ENCODE data around the gene KCNC2.

The KCNC2 gene

DNA sequence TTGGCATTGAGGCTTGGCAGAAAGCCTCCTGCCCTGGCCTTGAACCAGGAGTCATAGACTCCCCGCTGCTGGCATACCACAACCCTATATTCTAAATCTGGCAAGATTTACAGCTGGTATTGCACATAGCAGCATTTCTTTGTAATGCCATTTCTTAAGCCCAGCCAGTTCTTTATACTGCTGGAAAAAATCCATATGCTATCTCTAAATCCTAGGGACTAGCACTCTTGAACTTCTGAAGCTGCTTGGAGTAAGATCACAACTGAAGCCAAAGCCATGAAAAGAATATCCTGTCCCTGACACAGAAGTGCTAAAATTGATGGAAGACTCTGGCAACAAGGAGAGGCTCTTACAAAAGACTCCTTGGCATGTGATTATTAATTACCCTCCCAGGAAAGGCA is 89.3 kb downstream of the KCNC2 start:
- no peaks in the 10 kb centered on the region for H3K4me1 Mint-ChIP-seq
- H3K9me3 Mint-ChIP-seq, result no peaks in the 10 kb centered on the region
- no peak overlapping the region for H3K27ac Mint-ChIP-seq
- no peak overlapping the region for H3K4me3 Mint-ChIP-seq
- H3K36me3 Mint-ChIP-seq, result no peaks in the 10 kb centered on the region
- H3K27me3 Mint-ChIP-seq, result no peaks in the 10 kb centered on the region

DNA sequence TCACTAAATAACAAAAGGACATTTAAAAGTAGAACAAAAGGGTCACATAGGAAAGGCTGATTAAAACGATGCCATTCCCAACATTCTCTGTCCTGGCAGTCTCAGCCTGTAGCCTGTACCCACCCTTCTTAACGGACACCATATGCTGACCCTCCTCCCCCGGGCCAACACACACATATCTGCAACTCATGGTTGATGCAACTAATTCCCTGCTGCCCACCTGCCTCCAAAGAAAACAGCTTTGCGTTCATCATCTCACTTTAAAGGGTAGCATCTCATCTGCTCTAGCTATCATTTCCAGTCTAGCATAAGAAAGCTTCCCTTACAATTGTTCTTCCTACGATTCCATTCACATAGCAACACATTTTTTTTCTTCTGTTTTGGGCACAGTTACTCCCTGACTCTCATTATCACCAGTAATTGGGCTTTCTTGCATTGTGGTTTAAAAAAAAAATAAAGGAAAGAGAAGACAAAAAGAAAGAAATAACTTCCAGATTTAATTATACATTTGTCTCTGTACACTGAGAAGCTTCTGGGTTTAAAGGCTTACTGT is 92.9 kb downstream of the KCNC2 start:
- H3K36me3 Mint-ChIP-seq, result no peaks in the 10 kb centered on the region

DNA sequence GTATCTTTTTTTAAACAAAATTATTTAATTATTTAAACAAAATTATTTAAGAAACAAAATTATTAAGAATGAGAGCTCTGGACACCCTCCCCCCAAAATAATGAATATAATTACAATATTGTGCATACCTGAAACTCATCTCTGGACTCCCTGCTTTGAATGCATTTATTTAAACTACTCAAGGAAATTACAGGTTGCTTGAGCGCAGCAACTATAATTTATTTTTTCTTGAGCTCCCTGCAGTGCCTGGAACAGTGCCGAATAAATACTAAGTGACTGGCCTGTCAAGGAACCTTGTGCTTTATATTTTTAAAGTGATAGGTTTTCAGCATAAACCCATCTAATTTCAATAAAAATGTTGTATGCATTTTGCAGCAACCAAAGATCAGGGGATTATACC is 93.9 kb downstream of the KCNC2 start:
- H3K4me1 Mint-ChIP-seq, result no peaks in the 10 kb centered on the region
- H3K9me3 Mint-ChIP-seq, result peaks cover 4% of the 10 kb centered on the region
- H3K27ac Mint-ChIP-seq, result no peak overlapping the region
- no peak overlapping the region for H3K4me3 Mint-ChIP-seq
- H3K27me3 Mint-ChIP-seq, result no peaks in the 10 kb centered on the region
- H3K36me3 Mint-ChIP-seq, result no peaks in the 10 kb centered on the region

More for the DNA sequence above, 92.9 kb downstream of the KCNC2 start:
- peaks cover 4% of the 10 kb centered on the region for H3K9me3 Mint-ChIP-seq
- H3K27me3 Mint-ChIP-seq, result no peaks in the 10 kb centered on the region
- no peaks in the 10 kb centered on the region for H3K4me1 Mint-ChIP-seq
- no peak overlapping the region for H3K27ac Mint-ChIP-seq
- no peak overlapping the region for H3K4me3 Mint-ChIP-seq

DNA sequence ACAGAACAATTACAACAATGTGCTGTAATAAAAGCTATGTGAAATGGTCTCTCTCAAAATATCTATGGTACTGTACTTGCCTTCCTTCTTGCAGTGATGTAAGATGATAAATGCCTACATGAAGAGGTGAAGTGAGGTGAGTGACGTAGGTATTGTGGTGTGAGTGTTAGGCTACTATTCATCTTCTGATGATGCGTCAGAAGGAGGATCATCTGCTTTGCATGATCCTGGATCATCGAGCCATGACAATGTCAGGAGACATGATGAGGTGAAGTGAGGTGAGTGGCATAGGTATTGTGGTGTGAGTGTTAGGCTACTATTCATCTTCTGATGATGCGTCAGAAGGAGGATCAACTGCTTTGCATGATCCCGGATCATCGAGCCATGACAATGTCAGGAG is 105.8 kb downstream of the KCNC2 start:
- no peaks in the 10 kb centered on the region for H3K9me3 Mint-ChIP-seq
- no peaks in the 10 kb centered on the region for H3K36me3 Mint-ChIP-seq
- no peak overlapping the region for H3K27ac Mint-ChIP-seq
- H3K4me3 Mint-ChIP-seq, result no peak overlapping the region
- no peaks in the 10 kb centered on the region for H3K27me3 Mint-ChIP-seq
- H3K4me1 Mint-ChIP-seq, result no peaks in the 10 kb centered on the region

DNA sequence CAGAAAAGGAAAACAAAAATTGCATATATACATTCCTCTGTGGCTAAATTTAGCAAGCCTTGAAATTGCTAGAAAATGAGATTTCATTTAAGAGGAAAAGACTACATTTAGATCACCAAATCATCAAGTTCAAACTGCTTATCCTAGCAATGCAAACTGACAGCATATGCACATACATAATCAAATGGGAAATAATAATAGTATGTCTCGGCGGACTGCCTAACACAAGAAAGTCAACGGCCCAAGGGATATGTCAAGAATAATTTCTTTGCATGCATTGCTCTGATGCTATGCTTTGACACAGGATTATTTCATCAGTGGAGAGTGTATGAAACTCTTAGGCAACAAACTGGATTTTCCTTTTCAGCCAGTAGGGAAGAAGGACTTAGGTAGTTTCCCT is 107.9 kb downstream of the KCNC2 start:
- H3K4me3 Mint-ChIP-seq, result no peak overlapping the region
- no peaks in the 10 kb centered on the region for H3K9me3 Mint-ChIP-seq

DNA sequence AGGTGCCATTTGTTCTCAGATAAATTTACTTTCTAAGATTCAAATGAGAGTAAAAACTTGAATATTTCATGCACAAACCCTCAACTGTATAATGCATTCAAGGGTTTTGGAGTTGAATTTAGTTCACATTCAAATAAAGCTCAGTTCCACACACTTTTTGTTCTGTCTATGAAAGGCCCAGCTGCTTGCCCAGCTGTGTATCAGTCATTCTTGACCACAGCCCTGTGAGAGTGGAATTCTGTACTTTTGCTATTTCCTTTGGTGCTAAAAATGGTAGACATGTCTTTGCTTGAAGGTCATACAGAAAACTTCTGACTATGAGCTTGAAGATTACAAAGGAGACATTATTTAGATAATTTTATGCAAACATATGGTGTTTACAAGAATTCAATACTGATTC is 110.4 kb downstream of the KCNC2 start:
- no peaks in the 10 kb centered on the region for H3K4me1 Mint-ChIP-seq
- no peaks in the 10 kb centered on the region for H3K27me3 Mint-ChIP-seq
- no peaks in the 10 kb centered on the region for H3K36me3 Mint-ChIP-seq
- H3K27ac Mint-ChIP-seq, result no peak overlapping the region
- no peaks in the 10 kb centered on the region for H3K9me3 Mint-ChIP-seq
- no peak overlapping the region for H3K4me3 Mint-ChIP-seq

More for the DNA sequence above, 107.9 kb downstream of the KCNC2 start:
- Mint-ChIP-seq H3K36me3 (no peaks in the 10 kb centered on the region), H3K27me3 (no peaks in the 10 kb centered on the region), H3K27ac (no peak overlapping the region), H3K4me1 (no peaks in the 10 kb centered on the region)

DNA sequence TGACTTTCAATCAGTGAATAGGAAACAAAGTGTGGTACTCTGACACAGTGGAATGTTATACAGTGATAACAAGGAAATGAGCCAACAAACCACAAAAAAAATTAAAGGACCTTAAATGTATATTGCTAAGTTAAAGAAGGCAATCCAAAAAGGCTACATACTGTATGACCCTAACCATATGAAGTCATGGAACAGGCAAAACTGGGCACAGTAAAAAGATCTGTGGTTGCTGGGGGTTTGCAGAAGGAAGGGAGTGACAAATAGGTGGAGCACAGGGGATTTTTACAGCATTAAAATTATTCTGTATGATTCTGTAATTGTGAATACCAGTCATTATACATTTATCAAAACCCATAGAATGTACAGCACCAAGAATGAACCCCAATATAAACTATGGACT is 112.6 kb downstream of the KCNC2 start:
- Mint-ChIP-seq H3K4me3 (no peak overlapping the region), H3K27me3 (no peaks in the 10 kb centered on the region), H3K4me1 (no peaks in the 10 kb centered on the region), H3K36me3 (no peaks in the 10 kb centered on the region), H3K27ac (no peak overlapping the region), H3K9me3 (no peaks in the 10 kb centered on the region)

DNA sequence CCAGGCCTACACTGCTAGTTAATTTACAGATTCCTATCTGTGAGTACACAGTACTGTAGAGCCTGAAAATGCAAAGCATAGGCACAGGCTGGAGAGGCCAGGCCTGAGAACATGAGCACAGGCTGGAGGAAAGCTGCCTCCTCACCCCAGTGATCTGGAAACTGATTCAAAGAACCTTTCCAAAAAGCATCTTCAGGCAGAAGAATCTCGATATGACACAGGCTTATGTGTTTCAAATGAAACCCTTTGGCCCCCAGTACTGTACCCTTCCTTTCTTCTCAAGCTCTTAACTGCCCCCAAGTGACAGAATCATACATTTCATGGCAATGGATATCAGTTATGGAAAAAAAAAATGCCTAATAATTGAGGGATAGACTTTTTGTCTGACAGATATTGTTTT is 122.0 kb downstream of the KCNC2 start:
- no peaks in the 10 kb centered on the region for H3K27me3 Mint-ChIP-seq
- no peaks in the 10 kb centered on the region for H3K4me1 Mint-ChIP-seq

DNA sequence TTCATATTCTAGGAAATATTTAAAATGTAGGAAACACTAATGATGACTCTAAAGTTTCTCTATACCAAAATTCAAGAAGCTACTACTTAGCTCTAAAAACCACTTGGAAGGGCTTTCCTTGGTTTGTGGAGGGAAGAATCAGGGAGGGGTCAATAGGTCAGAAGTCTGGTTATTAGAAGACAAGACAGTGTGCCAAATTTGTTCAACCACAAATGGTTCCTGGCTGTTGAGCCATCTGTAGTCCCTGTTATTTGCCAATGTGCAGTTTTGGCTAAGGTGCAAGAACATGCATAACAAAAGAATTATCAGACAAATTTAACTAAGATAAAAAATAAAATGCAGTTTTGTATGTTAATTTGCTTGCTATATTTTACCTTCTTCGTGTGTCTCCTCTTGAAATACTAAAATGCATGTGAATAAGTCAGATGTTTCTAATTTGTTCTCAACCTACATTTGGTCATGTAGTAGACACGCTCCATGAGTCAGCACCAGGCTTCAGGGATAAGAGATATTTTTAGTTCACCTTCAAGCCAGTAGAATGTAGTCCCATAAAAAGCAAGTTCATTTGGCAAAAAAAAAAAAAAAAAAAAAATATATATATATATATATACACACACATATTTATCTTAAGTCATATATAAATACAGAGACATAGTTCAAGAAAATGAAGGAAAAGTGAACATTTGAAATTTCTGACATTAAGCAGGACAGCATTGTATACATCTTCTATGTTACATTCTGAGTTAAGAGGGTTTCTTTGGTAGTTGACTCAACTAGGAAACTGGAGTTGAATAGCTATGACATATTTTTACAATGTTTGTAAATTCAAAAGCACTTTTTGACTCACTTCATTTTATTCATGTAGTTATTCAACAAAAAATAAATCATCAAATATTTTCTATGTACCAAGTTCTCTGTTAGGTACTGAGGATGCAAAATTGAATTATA is 123.3 kb downstream of the KCNC2 start:
- Mint-ChIP-seq H3K4me1 (no peaks in the 10 kb centered on the region), H3K4me3 (no peak overlapping the region), H3K36me3 (no peaks in the 10 kb centered on the region), H3K27ac (no peak overlapping the region), H3K9me3 (no peaks in the 10 kb centered on the region), H3K27me3 (no peaks in the 10 kb centered on the region)

More for the DNA sequence above, 122.0 kb downstream of the KCNC2 start:
- Mint-ChIP-seq H3K36me3 (no peaks in the 10 kb centered on the region), H3K9me3 (no peaks in the 10 kb centered on the region), H3K27ac (no peak overlapping the region), H3K4me3 (no peak overlapping the region)

DNA sequence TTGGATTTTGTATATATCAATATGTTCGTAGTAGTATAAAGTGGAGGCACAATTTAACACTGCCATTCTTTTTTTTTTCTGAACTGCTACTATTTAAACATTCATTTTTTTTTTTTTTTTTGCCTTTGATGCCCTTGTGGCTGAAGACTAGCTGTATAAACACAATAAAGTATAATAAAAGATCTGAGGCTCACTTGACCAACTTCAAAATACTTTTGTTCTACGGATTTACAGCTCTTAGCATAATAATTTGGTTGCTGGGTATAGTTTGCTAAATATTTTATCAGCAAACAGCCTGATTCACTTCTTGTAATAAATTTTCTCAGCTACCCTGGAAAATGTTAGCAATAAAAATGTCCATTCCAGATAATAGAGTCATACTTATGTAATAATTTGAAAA is 128.3 kb downstream of the KCNC2 start:
- no peaks in the 10 kb centered on the region for H3K27me3 Mint-ChIP-seq
- H3K36me3 Mint-ChIP-seq, result no peaks in the 10 kb centered on the region
- no peaks in the 10 kb centered on the region for H3K9me3 Mint-ChIP-seq

DNA sequence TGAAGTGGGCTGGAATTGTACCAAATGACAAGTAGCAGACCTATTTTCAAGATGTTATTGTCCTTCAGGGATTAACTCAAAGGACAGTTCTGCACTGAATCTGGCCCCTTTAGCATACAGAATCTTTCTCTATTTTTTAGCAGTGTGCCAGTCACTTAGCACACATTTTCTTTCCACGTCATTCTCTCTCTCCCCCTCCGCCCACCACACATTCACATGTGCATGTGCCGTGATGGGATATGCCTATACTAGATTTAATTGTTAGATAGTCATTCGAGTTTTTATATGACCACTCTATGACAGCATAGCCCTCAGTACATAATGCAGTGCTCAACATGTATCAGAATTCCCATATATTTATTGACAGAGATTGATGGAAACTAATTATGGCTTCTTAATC is 129.1 kb downstream of the KCNC2 start:
- no peaks in the 10 kb centered on the region for H3K36me3 Mint-ChIP-seq
- H3K9me3 Mint-ChIP-seq, result no peaks in the 10 kb centered on the region
- H3K4me1 Mint-ChIP-seq, result no peaks in the 10 kb centered on the region
- H3K27me3 Mint-ChIP-seq, result no peaks in the 10 kb centered on the region
- H3K27ac Mint-ChIP-seq, result no peak overlapping the region
- no peak overlapping the region for H3K4me3 Mint-ChIP-seq

More for the DNA sequence above, 128.3 kb downstream of the KCNC2 start:
- H3K4me1 Mint-ChIP-seq, result no peaks in the 10 kb centered on the region
- H3K27ac Mint-ChIP-seq, result no peak overlapping the region
- H3K4me3 Mint-ChIP-seq, result no peak overlapping the region

DNA sequence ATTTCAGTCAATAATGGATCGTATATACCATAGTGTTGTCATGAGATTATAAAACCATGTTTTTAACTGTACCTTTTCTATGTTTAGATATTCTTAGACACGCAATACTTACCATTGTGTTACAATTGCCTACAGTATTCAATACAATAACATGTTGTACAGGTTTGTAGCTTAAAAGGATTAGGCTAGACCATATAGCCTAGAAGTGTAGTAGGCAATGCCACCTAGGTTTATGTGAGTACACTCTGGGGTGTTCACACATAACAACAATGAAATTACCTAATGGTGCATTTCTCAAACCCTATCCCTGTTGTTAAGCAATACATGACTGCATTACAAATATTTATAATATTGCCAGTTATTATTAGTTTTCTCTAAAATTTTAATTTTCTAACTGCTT is 144.2 kb downstream of the KCNC2 start:
- Mint-ChIP-seq H3K36me3 (no peaks in the 10 kb centered on the region), H3K4me1 (no peaks in the 10 kb centered on the region), H3K27ac (no peak overlapping the region), H3K9me3 (peaks cover 6% of the 10 kb centered on the region), H3K4me3 (no peak overlapping the region), H3K27me3 (no peaks in the 10 kb centered on the region)

DNA sequence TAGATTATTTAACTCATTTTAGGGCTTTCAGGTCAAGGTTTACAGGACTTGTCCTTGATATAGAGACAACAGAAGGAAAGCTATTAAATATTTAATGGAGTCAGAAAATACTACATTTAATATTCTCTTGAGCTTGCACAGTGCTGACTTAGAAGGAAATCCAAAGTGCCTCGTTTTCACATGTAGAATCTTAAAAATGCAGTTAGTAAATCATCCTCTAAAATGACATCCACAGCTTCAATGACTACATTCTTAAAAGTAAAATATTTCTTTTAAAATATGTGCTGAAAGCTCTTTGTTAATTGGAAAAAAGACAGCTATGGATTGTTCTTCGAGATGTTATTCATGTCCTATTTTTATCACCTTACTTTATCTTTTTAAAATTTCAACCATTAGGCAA is 146.9 kb downstream of the KCNC2 start:
- Mint-ChIP-seq H3K9me3 (peaks cover under 1% of the 10 kb centered on the region), H3K27ac (no peak overlapping the region), H3K4me1 (no peaks in the 10 kb centered on the region), H3K27me3 (no peaks in the 10 kb centered on the region), H3K4me3 (no peak overlapping the region), H3K36me3 (no peaks in the 10 kb centered on the region)

DNA sequence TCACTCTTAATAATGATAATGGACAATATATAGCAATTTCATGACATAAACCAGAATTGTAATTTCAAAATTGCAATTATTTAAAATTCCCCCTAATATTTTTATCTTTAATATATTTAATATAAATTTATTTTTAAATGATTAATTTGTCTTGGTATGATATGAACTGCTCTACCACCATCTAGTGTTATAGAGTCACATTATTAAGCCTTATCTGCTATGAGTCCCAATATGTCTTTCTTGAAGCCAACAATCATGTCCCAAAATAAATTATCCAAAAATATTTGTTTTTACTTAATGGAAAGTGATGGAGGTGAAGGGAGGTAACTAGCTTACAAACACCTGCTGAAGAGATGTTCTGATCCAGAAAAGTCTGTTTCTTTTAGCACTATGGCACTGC is 151.4 kb downstream of the KCNC2 start:
- Mint-ChIP-seq H3K9me3 (peaks cover 4% of the 10 kb centered on the region), H3K27me3 (no peaks in the 10 kb centered on the region), H3K4me1 (no peaks in the 10 kb centered on the region), H3K27ac (no peak overlapping the region), H3K4me3 (no peak overlapping the region), H3K36me3 (no peaks in the 10 kb centered on the region)

DNA sequence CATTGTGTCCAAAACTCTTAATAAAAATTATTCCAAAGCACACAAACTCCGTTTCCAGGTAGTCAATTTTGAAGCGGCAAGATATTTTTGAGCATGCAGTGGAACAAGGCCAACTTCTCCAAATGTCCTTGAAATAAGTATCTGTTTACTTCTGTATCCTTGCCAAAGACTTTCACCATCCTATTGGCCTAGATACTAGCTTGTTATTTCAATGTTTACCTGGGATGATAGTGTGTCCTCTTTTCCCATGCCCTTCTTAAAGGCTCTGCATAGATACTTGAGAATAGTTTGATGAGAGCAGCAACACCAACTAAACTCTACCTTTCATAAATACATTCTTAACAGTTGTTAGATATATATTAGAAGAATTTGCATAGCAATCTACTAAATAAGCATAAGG is 160.9 kb downstream of the KCNC2 start:
- no peak overlapping the region for H3K4me3 Mint-ChIP-seq
- H3K9me3 Mint-ChIP-seq, result peaks cover 10% of the 10 kb centered on the region
- H3K4me1 Mint-ChIP-seq, result no peaks in the 10 kb centered on the region
- peaks cover 2% of the 10 kb centered on the region for H3K27me3 Mint-ChIP-seq
- H3K27ac Mint-ChIP-seq, result no peak overlapping the region
- no peaks in the 10 kb centered on the region for H3K36me3 Mint-ChIP-seq

DNA sequence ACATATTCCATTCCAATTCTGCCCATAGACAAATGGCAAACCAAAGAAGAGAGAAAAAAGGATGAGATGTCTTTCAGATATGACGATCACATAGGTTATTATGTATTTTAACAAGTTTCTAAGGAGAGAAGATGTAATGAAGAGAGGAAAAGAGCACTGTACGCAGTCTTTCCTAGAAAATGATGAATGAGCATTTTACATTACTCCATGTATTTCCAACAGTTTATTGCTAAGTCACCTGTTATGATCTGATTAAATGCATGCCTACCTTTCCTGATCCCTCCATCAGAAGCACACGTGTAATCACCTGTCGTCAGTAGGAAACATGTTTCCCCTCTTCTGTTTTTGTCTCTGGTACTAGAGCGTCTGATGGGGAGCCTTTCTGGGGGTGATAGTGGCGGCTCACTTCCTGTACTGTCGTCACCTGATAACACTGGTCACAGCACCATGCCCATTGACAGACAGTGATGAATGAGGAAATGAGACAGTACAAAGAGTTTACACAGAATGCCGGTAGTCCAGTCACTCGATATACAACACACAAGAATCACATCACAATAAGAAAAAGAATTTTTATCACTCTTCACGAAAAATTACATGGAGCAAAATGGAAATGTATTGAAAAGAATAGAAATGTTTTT is 161.6 kb downstream of the KCNC2 start:
- H3K4me3 Mint-ChIP-seq, result no peak overlapping the region
- no peak overlapping the region for H3K27ac Mint-ChIP-seq
- peaks cover 2% of the 10 kb centered on the region for H3K27me3 Mint-ChIP-seq
- no peaks in the 10 kb centered on the region for H3K4me1 Mint-ChIP-seq
- peaks cover 10% of the 10 kb centered on the region for H3K9me3 Mint-ChIP-seq
- no peaks in the 10 kb centered on the region for H3K36me3 Mint-ChIP-seq

Measured in activated naive CD4-positive, alpha-beta T cell treated with anti-CD3 and anti-CD28 coated beads, Interleukin-2, amount 50 U/mL, for 24 hours (primary cell).